ENCODE measurements around the gene PHF12.

Gene PHF12

DNA sequence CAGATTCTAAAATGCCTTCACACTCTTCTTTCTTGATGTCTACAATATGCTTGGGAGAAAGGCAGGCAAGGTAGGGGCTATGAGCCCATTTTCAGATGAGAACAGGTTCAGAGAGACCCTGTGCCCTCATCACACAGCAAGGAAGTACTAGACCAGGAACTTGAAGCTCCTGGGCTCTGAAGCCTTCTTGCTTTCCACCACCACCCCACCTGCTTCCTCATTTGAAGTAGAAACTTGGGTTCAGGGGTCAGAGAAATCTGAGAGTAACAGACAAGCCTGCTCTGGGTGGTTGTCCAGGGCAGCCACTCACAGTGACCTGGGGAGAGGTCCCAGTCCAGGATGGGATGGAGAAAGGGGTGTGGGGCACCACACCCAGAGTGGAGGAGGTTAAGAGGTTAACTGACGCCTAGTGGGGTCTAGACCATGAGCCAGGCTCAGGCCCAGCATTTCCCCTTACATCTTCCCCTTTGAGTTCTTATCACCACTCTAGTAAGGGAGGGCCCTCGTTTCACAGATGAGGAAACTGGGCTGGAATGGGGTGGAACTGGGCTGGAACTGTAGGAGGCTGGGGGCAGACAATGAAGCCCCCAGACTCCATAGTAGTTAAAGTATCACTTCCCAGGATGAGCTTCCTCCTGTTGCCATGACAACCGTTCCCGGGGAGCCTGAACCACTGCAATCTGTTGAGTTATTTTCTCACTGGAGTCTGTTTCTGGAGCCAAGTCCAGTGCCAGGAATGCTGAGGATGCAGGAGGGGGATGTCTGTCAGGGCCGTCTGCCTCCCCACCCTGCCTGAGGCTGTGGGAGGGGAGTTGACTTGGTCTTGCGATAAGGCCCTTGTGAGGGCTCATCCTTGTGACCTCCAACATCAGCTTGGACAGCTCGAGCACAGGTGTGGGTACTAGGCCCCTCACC is 16.2 kb upstream of the PHF12 start:
- peaks cover 3% of the 10 kb centered on the region for H3K4me1 Mint-ChIP-seq (ENCODE audit: low read depth)
- H3K27me3 Mint-ChIP-seq (ENCODE audit: low read depth): peaks cover 8% of the 10 kb centered on the region
- no peaks in the 10 kb centered on the region for H3K36me3 Mint-ChIP-seq (ENCODE audit: low read depth)
- no peak overlapping the region for H3K4me3 Mint-ChIP-seq
- H3K27ac Mint-ChIP-seq: no peak overlapping the region
- no peaks in the 10 kb centered on the region for H3K9me3 Mint-ChIP-seq

DNA sequence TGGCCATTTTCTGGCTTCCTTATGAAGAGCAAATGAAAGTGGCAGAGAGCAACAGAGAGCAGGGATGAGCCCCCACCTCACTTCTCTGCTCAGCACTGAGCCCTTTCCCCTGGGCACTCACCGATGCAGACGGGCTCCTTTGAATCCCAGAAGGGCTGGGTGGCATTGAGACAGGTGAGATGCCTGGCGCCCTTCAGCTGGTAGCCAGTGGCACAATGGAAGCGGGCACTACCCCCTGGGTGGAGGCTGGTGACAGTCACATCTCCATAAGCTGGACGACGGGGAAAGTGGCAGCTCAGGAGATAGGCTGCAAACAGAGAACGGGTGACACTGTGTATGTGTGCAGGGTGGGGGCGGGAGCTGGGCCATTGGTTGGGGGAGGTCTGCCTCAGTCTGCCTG is 12.5 kb upstream of the PHF12 start:
- H3K9me3 Mint-ChIP-seq: no peaks in the 10 kb centered on the region
- H3K4me1 Mint-ChIP-seq (ENCODE audit: low read depth): peaks cover 3% of the 10 kb centered on the region
- no peak overlapping the region for H3K27ac Mint-ChIP-seq
- H3K4me3 Mint-ChIP-seq: no peak overlapping the region
- H3K36me3 Mint-ChIP-seq (ENCODE audit: low read depth): no peaks in the 10 kb centered on the region
- H3K27me3 Mint-ChIP-seq (ENCODE audit: low read depth): peaks cover 14% of the 10 kb centered on the region

- peaks cover 14% of the 10 kb centered on the region for H3K27me3 Mint-ChIP-seq (ENCODE audit: low read depth)
- no peak overlapping the region for H3K4me3 Mint-ChIP-seq
- no peaks in the 10 kb centered on the region for H3K9me3 Mint-ChIP-seq
- no peaks in the 10 kb centered on the region for H3K36me3 Mint-ChIP-seq (ENCODE audit: low read depth)
- no peak overlapping the region for H3K27ac Mint-ChIP-seq
- peaks cover 3% of the 10 kb centered on the region for H3K4me1 Mint-ChIP-seq (ENCODE audit: low read depth)
These were observed 11.8 kb upstream of the PHF12 start for GRCh38 chr17:28963055-28963611.

GRCh38 chr17:28961391-28961790 is 10.1 kb upstream of the PHF12 start:
- Mint-ChIP-seq H3K4me1 (ENCODE audit: low read depth) (no peaks in the 10 kb centered on the region), H3K4me3 (no peak overlapping the region), H3K36me3 (ENCODE audit: low read depth) (no peaks in the 10 kb centered on the region), H3K27me3 (ENCODE audit: low read depth) (peaks cover 14% of the 10 kb centered on the region), H3K9me3 (no peaks in the 10 kb centered on the region), H3K27ac (no peak overlapping the region)

DNA sequence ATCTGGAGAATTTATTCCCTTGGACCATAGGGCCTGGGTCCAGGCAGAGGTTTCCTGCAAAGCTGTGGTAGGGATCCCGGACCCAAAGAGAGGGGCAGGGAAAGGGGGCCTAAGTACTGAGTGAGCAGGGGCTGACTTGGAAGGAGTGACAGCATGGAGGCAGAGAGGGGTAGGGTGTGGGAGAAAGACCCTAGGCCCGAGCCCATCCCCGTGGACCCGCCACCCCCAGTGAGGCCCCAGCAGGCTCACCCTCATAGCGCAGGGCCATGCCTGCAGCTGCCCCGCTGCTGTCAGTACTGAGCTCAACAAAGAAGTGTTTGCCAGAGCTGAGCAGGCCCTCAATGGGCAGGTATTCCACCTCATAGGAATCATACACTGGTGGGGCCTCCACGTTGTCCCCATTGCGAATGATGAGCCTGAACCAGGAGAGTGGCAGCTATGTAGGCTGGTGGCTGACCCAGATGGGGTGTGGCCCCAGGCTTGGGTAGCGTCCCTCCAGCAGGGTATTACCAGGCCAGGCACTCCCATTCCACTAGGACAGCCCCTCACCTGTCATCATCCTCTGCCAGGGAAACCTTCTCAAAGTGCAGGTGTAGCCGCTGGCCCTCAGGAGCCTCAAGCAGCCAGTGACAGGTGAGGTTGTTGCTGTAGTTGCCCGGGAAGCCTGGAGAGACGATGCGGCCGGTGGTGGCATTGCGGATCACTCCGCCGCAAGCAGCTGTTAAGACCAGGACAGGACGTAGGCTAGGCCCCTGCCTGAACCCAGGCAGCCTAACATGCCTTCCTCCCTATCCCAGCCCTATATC is 9.1 kb upstream of the PHF12 start:
- no peaks in the 10 kb centered on the region for H3K4me1 Mint-ChIP-seq (ENCODE audit: low read depth)
- H3K36me3 Mint-ChIP-seq (ENCODE audit: low read depth): no peaks in the 10 kb centered on the region
- no peaks in the 10 kb centered on the region for H3K9me3 Mint-ChIP-seq
- no peak overlapping the region for H3K27ac Mint-ChIP-seq
- H3K4me3 Mint-ChIP-seq: no peak overlapping the region
- peaks cover 14% of the 10 kb centered on the region for H3K27me3 Mint-ChIP-seq (ENCODE audit: low read depth)

DNA sequence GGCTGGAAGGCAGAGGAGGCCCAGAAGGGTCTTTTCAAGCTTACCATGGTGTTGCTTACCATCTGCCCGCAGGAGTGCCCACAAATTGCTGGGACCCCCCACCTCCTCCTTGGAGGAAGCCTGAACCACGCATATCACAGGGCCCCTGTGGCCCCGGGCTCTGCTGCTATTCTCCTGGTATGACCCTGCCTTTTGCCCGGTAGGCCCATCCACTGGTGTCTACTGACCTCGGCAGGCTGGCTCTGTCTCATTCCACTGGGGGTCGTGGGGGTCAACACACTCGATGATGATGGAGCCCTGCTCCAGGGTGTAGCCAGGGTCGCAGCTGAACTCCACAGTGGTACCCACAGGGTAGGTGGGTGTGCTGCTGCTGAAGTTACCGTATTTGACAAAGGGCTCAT is 8.2 kb upstream of the PHF12 start:
- Mint-ChIP-seq H3K27ac (no peak overlapping the region), H3K36me3 (ENCODE audit: low read depth) (no peaks in the 10 kb centered on the region), H3K4me1 (ENCODE audit: low read depth) (no peaks in the 10 kb centered on the region), H3K27me3 (ENCODE audit: low read depth) (peaks cover 14% of the 10 kb centered on the region), H3K9me3 (no peaks in the 10 kb centered on the region), H3K4me3 (no peak overlapping the region)

DNA sequence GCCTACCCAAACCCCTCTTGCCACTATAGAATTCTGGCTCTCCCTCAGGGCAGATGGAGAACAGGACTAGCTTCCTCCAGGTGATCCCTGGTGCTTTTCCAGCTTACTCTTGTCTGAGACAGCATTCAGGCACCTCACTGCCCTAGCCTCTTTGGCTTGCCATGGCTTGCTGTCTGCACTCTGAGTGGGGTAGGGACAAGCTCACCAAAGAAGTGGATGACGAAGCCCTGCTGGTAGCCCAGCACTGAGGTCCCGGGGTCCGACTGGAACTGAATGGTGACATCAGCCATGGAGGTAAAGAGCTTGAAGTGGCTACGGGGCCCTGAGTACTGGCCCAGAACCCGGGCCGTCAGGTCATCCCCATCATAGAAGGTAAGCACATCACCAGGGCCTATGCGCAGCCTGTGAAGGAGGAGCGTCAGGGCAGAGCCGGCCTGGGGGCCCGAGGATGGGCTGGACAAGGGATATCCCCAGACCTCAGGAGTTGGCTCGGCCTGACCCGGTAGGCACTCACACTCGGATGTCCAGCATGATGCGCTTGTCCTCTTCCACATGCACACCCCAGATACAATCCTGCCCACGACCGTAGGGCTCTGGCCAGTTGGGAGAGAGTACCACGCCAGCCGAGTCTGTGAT is 7.6 kb upstream of the PHF12 start:
- no peaks in the 10 kb centered on the region for H3K9me3 Mint-ChIP-seq
- H3K27ac Mint-ChIP-seq: no peak overlapping the region
- H3K27me3 Mint-ChIP-seq (ENCODE audit: low read depth): peaks cover 14% of the 10 kb centered on the region
- no peaks in the 10 kb centered on the region for H3K36me3 Mint-ChIP-seq (ENCODE audit: low read depth)
- no peak overlapping the region for H3K4me3 Mint-ChIP-seq
- no peaks in the 10 kb centered on the region for H3K4me1 Mint-ChIP-seq (ENCODE audit: low read depth)

DNA sequence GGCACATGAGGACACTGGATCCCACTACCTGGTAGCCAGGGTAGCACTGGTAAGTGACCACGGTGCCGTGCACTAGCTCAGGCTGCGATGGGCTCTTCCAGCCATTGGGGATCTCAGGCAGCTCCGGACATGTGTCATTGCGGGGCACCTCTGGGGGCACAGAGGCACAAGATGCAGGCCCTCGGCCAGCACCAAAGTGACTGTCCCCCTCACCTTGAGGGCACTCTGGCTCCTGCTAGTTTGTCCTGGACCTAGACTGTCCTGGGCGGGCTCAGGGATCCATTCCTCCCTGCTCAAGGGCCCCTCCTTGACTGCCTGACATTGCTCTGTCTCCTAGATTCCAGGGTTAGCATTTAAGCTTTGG is 6.7 kb upstream of the PHF12 start:
- no peak overlapping the region for H3K27ac Mint-ChIP-seq
- H3K4me3 Mint-ChIP-seq: no peak overlapping the region
- no peaks in the 10 kb centered on the region for H3K4me1 Mint-ChIP-seq (ENCODE audit: low read depth)
- H3K27me3 Mint-ChIP-seq (ENCODE audit: low read depth): peaks cover 6% of the 10 kb centered on the region
- no peaks in the 10 kb centered on the region for H3K9me3 Mint-ChIP-seq
- no peaks in the 10 kb centered on the region for H3K36me3 Mint-ChIP-seq (ENCODE audit: low read depth)

GRCh38 chr17:28957277-28957991 is 6.1 kb upstream of the PHF12 start:
- H3K9me3 Mint-ChIP-seq: no peaks in the 10 kb centered on the region
- H3K27ac Mint-ChIP-seq: no peak overlapping the region
- H3K4me1 Mint-ChIP-seq (ENCODE audit: low read depth): no peaks in the 10 kb centered on the region
- H3K4me3 Mint-ChIP-seq: no peak overlapping the region
- H3K36me3 Mint-ChIP-seq (ENCODE audit: low read depth): no peaks in the 10 kb centered on the region
- H3K27me3 Mint-ChIP-seq (ENCODE audit: low read depth): peaks cover 5% of the 10 kb centered on the region

DNA sequence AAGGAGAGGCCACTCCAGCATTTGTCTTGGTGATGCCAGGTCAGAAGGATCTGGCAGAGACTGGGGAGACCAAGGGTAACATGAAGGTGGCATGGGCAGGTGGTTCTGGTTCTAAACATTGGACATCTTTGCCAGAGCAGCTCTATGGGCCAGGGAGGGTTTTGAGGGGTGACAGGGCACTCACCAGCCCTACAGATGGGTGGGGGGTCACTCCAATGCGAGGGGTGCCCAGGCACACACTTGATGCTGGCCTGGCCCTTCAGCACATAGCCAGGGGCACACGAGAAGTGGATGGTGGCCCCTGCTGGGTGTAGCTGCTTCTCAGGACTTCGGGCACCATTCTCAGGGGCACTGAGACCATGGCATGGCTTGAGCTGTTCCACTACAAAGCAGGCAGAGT is 5.5 kb upstream of the PHF12 start:
- Mint-ChIP-seq H3K27me3 (ENCODE audit: low read depth) (peaks cover under 1% of the 10 kb centered on the region), H3K36me3 (ENCODE audit: low read depth) (no peaks in the 10 kb centered on the region), H3K4me3 (no peak overlapping the region), H3K4me1 (ENCODE audit: low read depth) (no peaks in the 10 kb centered on the region), H3K27ac (no peak overlapping the region), H3K9me3 (no peaks in the 10 kb centered on the region)

- Mint-ChIP-seq H3K27me3 (ENCODE audit: low read depth) (no peaks in the 10 kb centered on the region), H3K27ac (no peak overlapping the region), H3K36me3 (ENCODE audit: low read depth) (no peaks in the 10 kb centered on the region), H3K4me3 (no peak overlapping the region), H3K4me1 (ENCODE audit: low read depth) (no peaks in the 10 kb centered on the region), H3K9me3 (no peaks in the 10 kb centered on the region)
These were observed 4.8 kb upstream of the PHF12 start for GRCh38 chr17:28956112-28956511.

DNA sequence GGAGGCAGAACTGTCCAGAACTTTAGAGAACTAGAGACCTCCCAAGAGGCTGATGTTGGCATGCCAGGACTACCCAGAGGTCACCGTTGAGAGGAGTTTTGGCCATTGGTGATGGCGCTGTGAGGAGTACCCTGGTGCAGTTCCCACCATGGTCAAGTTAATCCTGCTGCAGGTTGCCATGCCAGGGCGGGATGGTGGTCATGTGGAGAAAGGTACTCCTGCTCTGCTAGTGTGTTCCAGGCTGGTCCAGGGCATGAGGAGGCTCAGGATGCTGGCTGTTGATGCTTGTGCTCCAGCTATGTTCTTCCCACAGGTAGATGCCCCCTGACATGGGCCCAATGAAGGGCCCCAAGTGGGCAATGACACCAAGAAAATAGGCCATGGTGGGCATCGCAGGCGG is 4.1 kb upstream of the PHF12 start:
- Mint-ChIP-seq H3K4me3 (no peak overlapping the region), H3K27ac (no peak overlapping the region), H3K27me3 (ENCODE audit: low read depth) (no peaks in the 10 kb centered on the region), H3K36me3 (ENCODE audit: low read depth) (peaks cover 2% of the 10 kb centered on the region), H3K9me3 (no peaks in the 10 kb centered on the region), H3K4me1 (ENCODE audit: low read depth) (no peaks in the 10 kb centered on the region)

- Mint-ChIP-seq H3K27ac (no peak overlapping the region), H3K4me1 (ENCODE audit: low read depth) (no peaks in the 10 kb centered on the region), H3K4me3 (no peak overlapping the region), H3K36me3 (ENCODE audit: low read depth) (peaks cover 2% of the 10 kb centered on the region), H3K9me3 (no peaks in the 10 kb centered on the region), H3K27me3 (ENCODE audit: low read depth) (no peaks in the 10 kb centered on the region)
These were observed 3.6 kb upstream of the PHF12 start for GRCh38 chr17:28954886-28955285.

All from T-helper 1 cell treated with Interleukin-12 subunit alpha and Interleukin-12 subunit beta and Interleukin-4 antibody, amounts not matched to agents 30 μg/mL and 1 μg/mL, for 36 hours (primary cell).